Caco-2 (cell line): Measurements from ENCODE around the gene AFG3L2. TPM values are rescaled to one million over a fixed set of nuclear protein-coding genes. Genes with fewer than 3 reads are reported as not detected.

ENCODE experiments used
- BruUV-seq: library from RNA; stranded (reverse); fragments of 400-500 nt; replicated peaks from 2 replicates; lab custom pipeline; 2021; lab: Mats Ljungman, UMichigan
- CTCF ChIA-PET: fragments of 300-600 bp; sonication (Branson Sonifier 250); formaldehyde crosslinking; loops from one replicate; lab custom pipeline; 2022; ENCODE audit warnings: antibody characterized with exemption; lab: Charles Lee
- POLR2A ChIA-PET: fragments of 300-600 bp; sonication (Branson Sonifier 250); formaldehyde crosslinking; loops from one replicate; lab custom pipeline; 2022; ENCODE audit warnings: antibody characterized with exemption; lab: Charles Lee
- DNase-seq, 2 experiments: peaks; one replicate each; pipeline versions ENCODE4 v3.0.0 to v3.0.0-alpha.2; 2020 to 2022
- H3K27me3 ChIP-seq: replicated peaks from 2 replicates; pipeline ENCODE4 v1.6.0; 2011; ENCODE audit warnings: low read length; ENCODE audit not compliant: control insufficient read depth, insufficient read depth
- H3K36me3 ChIP-seq: 2 replicates; pipeline ENCODE4 v1.5.1; 2011; ENCODE audit warnings: low read length; ENCODE audit not compliant: control insufficient read depth, insufficient read depth
- H3K4me1 ChIP-seq: fragments of 250-450 bp; sonication (Bioruptor Pico); 2 replicates; pipeline ENCODE4 v1.5.1; 2020; ENCODE audit warnings: mild to moderate bottlenecking
- H3K4me3 ChIP-seq: 2 replicates; pipeline ENCODE4 v1.5.1; 2011; ENCODE audit warnings: low read depth, mild to moderate bottlenecking, control low read depth, low read length
- H3K9me3 ChIP-seq: fragments of 250-450 bp; sonication (Bioruptor Pico); 2 replicates; pipeline ENCODE4 v1.5.1; 2020; ENCODE audit warnings: mild to moderate bottlenecking, moderate library complexity
- H3K27ac Mint-ChIP-seq: one replicate; pipeline ENCODE4 v1.8.0; 2022; ENCODE audit warnings: mixed read lengths; ENCODE audit not compliant: unreplicated experiment
- H3K27me3 Mint-ChIP-seq: one replicate; pipeline ENCODE4 v1.8.0; 2022; ENCODE audit warnings: mixed read lengths; ENCODE audit not compliant: insufficient read depth, unreplicated experiment
- H3K36me3 Mint-ChIP-seq: one replicate; pipeline ENCODE4 v1.8.0; 2022; ENCODE audit warnings: mild to moderate bottlenecking, mixed read lengths; ENCODE audit not compliant: insufficient read depth, unreplicated experiment
- H3K4me1 Mint-ChIP-seq: one replicate; pipeline ENCODE4 v1.8.0; 2022; ENCODE audit warnings: low read depth, mixed read lengths; ENCODE audit not compliant: unreplicated experiment
- H3K4me3 Mint-ChIP-seq: one replicate; pipeline ENCODE4 v1.8.0; 2022; ENCODE audit warnings: mild to moderate bottlenecking, moderate library complexity, mixed read lengths; ENCODE audit not compliant: unreplicated experiment
- H3K9me3 Mint-ChIP-seq: one replicate; pipeline ENCODE4 v1.8.0; 2022; ENCODE audit warnings: mixed read lengths; ENCODE audit not compliant: unreplicated experiment
- CTCF ChIP-seq, 2 experiments: fragments of 200-600 bp in 1 of 2; IDR thresholded peaks; 1 replicate in 1 of 2; 2 replicates in 1 of 2; pipeline versions ENCODE4 v1.5.1 to v1.8.0; 2011 to 2022; ENCODE audit warnings: antibody characterized with exemption in 1 of 2, control low read depth in 1 of 2, inconsistent platforms in 1 of 2, low read depth in 1 of 2, low read length in 1 of 2, mild to moderate bottlenecking in 1 of 2, moderate library complexity in 1 of 2; ENCODE audit not compliant: insufficient read depth in 1 of 2, severe bottlenecking in 1 of 2, unreplicated experiment in 1 of 2
- intact Hi-C: fragments of 100-400 bp; cut with micrococcal nuclease; formaldehyde crosslinking; loops from one replicate; pipeline ENCODE4 v1.10.0; 2022; ENCODE audit not compliant: unreplicated experiment
- total RNA-seq: library from RNA; stranded (reverse); gene quantifications from 2 replicates; pipeline ENCODE4 v1.2.3, GENCODE V29; 2022

AFG3L2 gene
- total RNA-seq, 1 experiment from 2014 or later = 72.0 TPM

- POLR2A ChIA-PET = no interaction called here
- TF ChIP-seq CTCF (IDR thresholded peaks at IDR 0.05; ENCODE audit: insufficient read depth in 1 of 2, low read depth in 1 of 2, low read length in 1 of 2, severe bottlenecking in 1 of 2, unreplicated experiment in 1 of 2) = no peak
- H3K36me3 ChIP-seq = peaks cover 12% of the 10 kb centered on the region
- BruUV-seq = no TSS peak
- no peak overlapping the region for H3K4me3 ChIP-seq
- CTCF ChIA-PET = no interaction called here
- Mint-ChIP-seq H3K9me3 (no peaks in the 10 kb centered on the region), H3K4me1 (no peaks in the 10 kb centered on the region), H3K4me3 (no peak overlapping the region), H3K27ac (no peak overlapping the region), H3K36me3 (peaks cover 91% of the 10 kb centered on the region), H3K27me3 (no peaks in the 10 kb centered on the region)
- no peak for DNase-seq
- no peaks in the 10 kb centered on the region for H3K9me3 ChIP-seq
- H3K4me1 ChIP-seq = no peaks in the 10 kb centered on the region
- intact Hi-C loops = no loop called here
- H3K27me3 ChIP-seq = no peaks in the 10 kb centered on the region
Measured at GRCh38 chr18:12324991-12325725, 51.9 kb downstream of the AFG3L2 start.

GRCh38 chr18:12321333-12321732, 55.7 kb downstream of the AFG3L2 start:
- H3K4me1 Mint-ChIP-seq = no peaks in the 10 kb centered on the region
- H3K36me3 ChIP-seq = peaks cover 8% of the 10 kb centered on the region; the same call in 1 of the 2 replicates
- H3K36me3 Mint-ChIP-seq = peaks cover 89% of the 10 kb centered on the region
- H3K4me3 ChIP-seq = no peak overlapping the region
- no peak for DNase-seq
- no peaks in the 10 kb centered on the region for H3K9me3 ChIP-seq
- H3K9me3 Mint-ChIP-seq = no peaks in the 10 kb centered on the region
- BruUV-seq = no TSS peak
- H3K27me3 ChIP-seq = no peaks in the 10 kb centered on the region
- no peak overlapping the region for H3K4me3 Mint-ChIP-seq
- CTCF ChIA-PET = interaction anchor here (0.6 kb wide), 1 partner anchor 1159 kb away, joined by 3 read pairs; no protein-coding TSS in a partner anchor
- POLR2A ChIA-PET = no interaction called here
- TF ChIP-seq CTCF (IDR thresholded peaks at IDR 0.05; ENCODE audit: insufficient read depth in 1 of 2, low read depth in 1 of 2, low read length in 1 of 2, severe bottlenecking in 1 of 2, unreplicated experiment in 1 of 2) = no peak
- H3K27ac Mint-ChIP-seq = no peak overlapping the region
- no peaks in the 10 kb centered on the region for H3K27me3 Mint-ChIP-seq
- no peaks in the 10 kb centered on the region for H3K4me1 ChIP-seq
- intact Hi-C loops = no loop called here

- ChIA-PET POLR2A (interaction anchor here (1.5 kb wide), 1 partner anchor 58 kb away, joined by 5 read pairs; the partner anchor contains the start of gene AFG3L2), CTCF (interaction anchor here (0.9 to 2.1 kb wide), 3 partner anchors 9 to 47 kb away, joined by 5 to 8 read pairs (median 6); no protein-coding TSS in a partner anchor)
- intact Hi-C loops = no loop called here
- Histone ChIP-seq H3K9me3 (no peaks in the 10 kb centered on the region), H3K4me3 (no peak overlapping the region), H3K4me1 (no peaks in the 10 kb centered on the region), H3K27me3 (no peaks in the 10 kb centered on the region), H3K36me3 (0 out of 2 replicates have a peak, but pooled peaks cover 1% of the 10 kb centered on the region)
- BruUV-seq = no TSS peak
- no peak overlapping the region for H3K4me3 Mint-ChIP-seq
- H3K27ac Mint-ChIP-seq = no peak overlapping the region
- no peak for TF ChIP-seq CTCF (IDR thresholded peaks at IDR 0.05; ENCODE audit: insufficient read depth in 1 of 2, low read depth in 1 of 2, low read length in 1 of 2, severe bottlenecking in 1 of 2, unreplicated experiment in 1 of 2)
- no peaks in the 10 kb centered on the region for H3K27me3 Mint-ChIP-seq
- no peaks in the 10 kb centered on the region for H3K9me3 Mint-ChIP-seq
- H3K36me3 Mint-ChIP-seq = peaks cover 77% of the 10 kb centered on the region
- H3K4me1 Mint-ChIP-seq = no peaks in the 10 kb centered on the region
- no peak for DNase-seq
Measured at GRCh38 chr18:12318857-12319256, 58.2 kb downstream of the AFG3L2 start.
